B cell (primary cell): ENCODE data around the gene NETO2. TPM values are rescaled to one million over a fixed set of nuclear protein-coding genes. Genes with fewer than 3 reads are reported as not detected.
A peak's percentile ranks its signal among the peaks of the same experiment; 100 is the strongest.

ENCODE experiments used
- ATAC-seq: fragments of 200-7000 bp; cut with Tn5 transposase; one replicate; pipeline ENCODE4 v1.10.0; 2021; ENCODE audit warnings: low read depth, mild to moderate bottlenecking, moderate number of reproducible peaks, moderate library complexity
- CTCF ChIA-PET: fragments of 350-600 bp; sonication (Branson Sonifier 250); formaldehyde crosslinking; loops from one replicate; lab custom pipeline; 2021; ENCODE audit warnings: antibody characterized with exemption, inconsistent platforms; lab: Charles Lee
- POLR2A ChIA-PET: fragments of 350-600 bp; sonication (Branson Sonifier 250); formaldehyde crosslinking; loops from one replicate; lab custom pipeline; 2021; ENCODE audit warnings: antibody characterized with exemption; lab: Charles Lee
- DNase-seq: peaks from one replicate; pipeline ENCODE4 v3.0.0; 2013
- H2AFZ ChIP-seq: 2 replicates; pipeline ENCODE4 v1.6.1; 2012; ENCODE audit warnings: mild to moderate bottlenecking, low read depth, low read length; ENCODE audit not compliant: insufficient read depth, poor library complexity, severe bottlenecking
- H3K27ac ChIP-seq, 2 donors: 1 replicate in 1 of 2; 2 replicates in 1 of 2; pipeline ENCODE4 v1.5.1; 2012 to 2013; ENCODE audit warnings: low read length in 2 of 2, mild to moderate bottlenecking in 2 of 2, moderate library complexity in 1 of 2
- H3K27me3 ChIP-seq, 4 experiments: fragments of 200-600 bp in 1 of 4; sonication (generic) in 1 of 4; replicated peaks in 1 of 4; 1 replicate in 2 of 4; 2 replicates in 2 of 4; pipeline versions ENCODE4 v1.6.1 to v1.7.0; 2013 to 2016; ENCODE audit warnings: low read length in 3 of 4, mild to moderate bottlenecking in 2 of 4, mixed read lengths in 1 of 4, moderate library complexity in 1 of 4; ENCODE audit not compliant: insufficient read depth in 4 of 4, control insufficient read depth in 3 of 4; ENCODE audit errors: control extremely low read depth in 1 of 4
- H3K36me3 ChIP-seq, 2 experiments: replicated peaks in 1 of 2; 1 replicate in 1 of 2; 2 replicates in 1 of 2; pipeline versions ENCODE4 v1.6.1 to v1.7.1; 2013; ENCODE audit warnings: low read length in 1 of 2; ENCODE audit not compliant: insufficient read depth in 2 of 2, control insufficient read depth in 1 of 2; ENCODE audit errors: control extremely low read depth in 1 of 2, extremely low read depth in 1 of 2
- H3K4me1 ChIP-seq, 2 donors: fragments of 200-600 bp in 1 of 2; sonication (generic) in 1 of 2; 1 replicate in 1 of 2; 2 replicates in 1 of 2; pipeline versions ENCODE4 v1.5.1 to v1.6.1; 2013 to 2017; ENCODE audit warnings: low read length in 2 of 2; ENCODE audit not compliant: control insufficient read depth in 2 of 2, insufficient read depth in 2 of 2
- H3K4me2 ChIP-seq: replicated peaks from 2 replicates; pipeline ENCODE3; 2012; ENCODE audit warnings: mild to moderate bottlenecking, low read depth, low read length; ENCODE audit not compliant: poor library complexity, severe bottlenecking
- H3K4me3 ChIP-seq, 5 experiments: fragments of 200-600 bp in 1 of 5; sonication (generic) in 1 of 5; 1 replicate in 3 of 5; 2 replicates in 2 of 5; pipeline versions ENCODE4 v1.5.1 to v1.7.0; 2011 to 2016; ENCODE audit warnings: low read length in 4 of 5, mild to moderate bottlenecking in 4 of 5, low read depth in 2 of 5, control low read depth in 1 of 5, moderate library complexity in 1 of 5; ENCODE audit not compliant: insufficient read depth in 1 of 5; ENCODE audit errors: control extremely low read depth in 1 of 5, extremely low read depth in 1 of 5
- H3K79me2 ChIP-seq: fragments of 200-600 bp; sonication (generic); one replicate; pipeline ENCODE4 v1.6.0; 2016; ENCODE audit warnings: low read length; ENCODE audit not compliant: control insufficient read depth, insufficient read depth
- H3K9ac ChIP-seq: fragments of 200-600 bp; sonication (generic); 2 replicates; pipeline ENCODE4 v1.6.1; 2017; ENCODE audit warnings: mild to moderate bottlenecking, low read length, moderate library complexity
- H3K9me3 ChIP-seq, 3 donors: one replicate each; pipeline versions ENCODE4 v1.6.1 to v1.7.1; 2013; ENCODE audit warnings: low read length in 2 of 3; ENCODE audit not compliant: control insufficient read depth in 2 of 3, insufficient read depth in 1 of 3; ENCODE audit errors: control extremely low read depth in 1 of 3
- H4K20me1 ChIP-seq: 2 replicates; pipeline ENCODE4 v1.6.0; 2012; ENCODE audit warnings: mild to moderate bottlenecking, low read length; ENCODE audit not compliant: insufficient read depth, control insufficient read depth, poor library complexity, severe bottlenecking
- H3K27ac Mint-ChIP-seq: one replicate; pipeline ENCODE4 v1.8.0; 2021; ENCODE audit warnings: mixed read lengths
- H3K27me3 Mint-ChIP-seq: one replicate; pipeline ENCODE4 v1.8.0; 2021; ENCODE audit warnings: mixed read lengths
- H3K4me1 Mint-ChIP-seq: one replicate; pipeline ENCODE4 v1.8.0; 2021; ENCODE audit warnings: mixed read lengths
- H3K4me3 Mint-ChIP-seq: one replicate; pipeline ENCODE4 v1.8.0; 2021; ENCODE audit warnings: mixed read lengths
- H3K9me3 Mint-ChIP-seq: one replicate; pipeline ENCODE4 v1.8.0; 2022; ENCODE audit warnings: mixed read lengths; ENCODE audit not compliant: insufficient read depth
- EZH2 ChIP-seq: IDR thresholded peaks from 2 replicates; pipeline ENCODE4 v1.6.1; 2012; ENCODE audit warnings: borderline replicate concordance, low read depth, mild to moderate bottlenecking, moderate library complexity, low read length; ENCODE audit not compliant: insufficient read depth, poor library complexity, severe bottlenecking
- WGBS: methylation state at CpG from one replicate; pipeline ENCODE4 v1.1.5; 2013; ENCODE audit warnings: missing lambda C conversion rate; ENCODE audit not compliant: insufficient coverage; 5-methylcytosine and 5-hydroxymethylcytosine counted together
- intact Hi-C: fragments of 100-400 bp; cut with micrococcal nuclease; formaldehyde crosslinking; loops from one replicate; pipeline ENCODE4 v1.10.0; 2022
- polyA plus RNA-seq: library from polyadenylated mRNA; depleted of rRNA; stranded (reverse); fragments of >200 nt; gene quantifications from 2 replicates; pipeline ENCODE4 v1.2.3, GENCODE V29; 2012
- total RNA-seq, 2 donors: library from RNA; stranded (reverse); fragments of 120-200 nt in 1 of 2; gene quantifications; 1 replicate in 1 of 2; 2 replicates in 1 of 2; pipeline versions ENCODE4 v1.2.3 to v1.2.4, GENCODE V29; 2013 to 2022
- TF ChIP-seq, protein P1 (sequence below): fragments of 200-600 bp; IDR thresholded peaks from one replicate; pipeline ENCODE4 v1.8.0; 2022; ENCODE audit warnings: antibody characterized with exemption, mild to moderate bottlenecking

The NETO2 gene
- total and polyA plus RNA-seq, 2 donors (not counting 1 experiment from before 2014, with no cell fraction given): 1.9 to 4.2 TPM

DNA sequence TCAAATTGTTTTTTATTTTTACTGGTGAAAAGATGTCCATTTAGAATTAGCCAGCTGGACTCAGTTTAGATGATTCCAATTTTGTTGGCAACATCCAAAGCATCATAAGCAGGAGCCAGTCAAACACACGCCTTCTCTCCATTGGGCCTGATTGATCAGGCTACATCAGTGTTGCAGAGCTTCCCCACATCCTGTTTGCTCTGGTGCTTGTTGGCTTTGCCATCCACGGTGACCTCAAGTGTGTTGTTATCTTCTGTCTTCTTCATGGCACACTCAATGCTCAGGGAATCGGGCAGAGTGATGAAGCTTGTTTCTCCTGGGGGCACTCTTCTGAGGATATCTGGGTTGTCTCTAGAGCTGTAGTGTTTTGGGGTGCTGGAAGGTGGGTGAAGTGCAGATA is 6.3 kb upstream of the NETO2 start:
- H3K4me3 Mint-ChIP-seq: no peak overlapping the region
- no peak overlapping the region for H3K27ac Mint-ChIP-seq
- CTCF ChIA-PET: interaction anchor here (0.6 to 2.1 kb wide), 3 partner anchors 8 to 312 kb away, joined by 3 to 8 read pairs (median 6); no protein-coding TSS in a partner anchor
- no peak overlapping the region for H3K4me2 ChIP-seq
- peaks cover 0 to 8% (median 4%) of the 10 kb centered on the region in 3 donors for H3K9me3 ChIP-seq
- intact Hi-C loops: no loop called here
- WGBS: 96% methylated on average over 2 of the region's 3 CpGs
- POLR2A ChIA-PET: no interaction called here
- H3K9ac ChIP-seq: no peak overlapping the region
- H3K27me3 Mint-ChIP-seq: no peaks in the 10 kb centered on the region
- no peaks in the 10 kb centered on the region for H4K20me1 ChIP-seq
- no peaks in the 10 kb centered on the region for H3K79me2 ChIP-seq
- no peak overlapping the region for H3K27ac ChIP-seq
- H3K36me3 ChIP-seq: peaks cover 0 to 10% of the 10 kb centered on the region in 2 experiments
- H3K4me1 ChIP-seq: no peaks in the 10 kb centered on the region
- no peak for DNase-seq
- no peak overlapping the region for H2AFZ ChIP-seq
- no peak for ATAC-seq
- no peaks in the 10 kb centered on the region for H3K4me1 Mint-ChIP-seq
- no peak overlapping the region for H3K4me3 ChIP-seq
- H3K9me3 Mint-ChIP-seq: peaks cover 2% of the 10 kb centered on the region
- TF ChIP-seq EZH2: no peak
- TF ChIP-seq, protein P1, sequence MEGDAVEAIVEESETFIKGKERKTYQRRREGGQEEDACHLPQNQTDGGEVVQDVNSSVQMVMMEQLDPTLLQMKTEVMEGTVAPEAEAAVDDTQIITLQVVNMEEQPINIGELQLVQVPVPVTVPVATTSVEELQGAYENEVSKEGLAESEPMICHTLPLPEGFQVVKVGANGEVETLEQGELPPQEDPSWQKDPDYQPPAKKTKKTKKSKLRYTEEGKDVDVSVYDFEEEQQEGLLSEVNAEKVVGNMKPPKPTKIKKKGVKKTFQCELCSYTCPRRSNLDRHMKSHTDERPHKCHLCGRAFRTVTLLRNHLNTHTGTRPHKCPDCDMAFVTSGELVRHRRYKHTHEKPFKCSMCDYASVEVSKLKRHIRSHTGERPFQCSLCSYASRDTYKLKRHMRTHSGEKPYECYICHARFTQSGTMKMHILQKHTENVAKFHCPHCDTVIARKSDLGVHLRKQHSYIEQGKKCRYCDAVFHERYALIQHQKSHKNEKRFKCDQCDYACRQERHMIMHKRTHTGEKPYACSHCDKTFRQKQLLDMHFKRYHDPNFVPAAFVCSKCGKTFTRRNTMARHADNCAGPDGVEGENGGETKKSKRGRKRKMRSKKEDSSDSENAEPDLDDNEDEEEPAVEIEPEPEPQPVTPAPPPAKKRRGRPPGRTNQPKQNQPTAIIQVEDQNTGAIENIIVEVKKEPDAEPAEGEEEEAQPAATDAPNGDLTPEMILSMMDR: no peak
- H3K27me3 ChIP-seq: no peaks in the 10 kb centered on the region

DNA sequence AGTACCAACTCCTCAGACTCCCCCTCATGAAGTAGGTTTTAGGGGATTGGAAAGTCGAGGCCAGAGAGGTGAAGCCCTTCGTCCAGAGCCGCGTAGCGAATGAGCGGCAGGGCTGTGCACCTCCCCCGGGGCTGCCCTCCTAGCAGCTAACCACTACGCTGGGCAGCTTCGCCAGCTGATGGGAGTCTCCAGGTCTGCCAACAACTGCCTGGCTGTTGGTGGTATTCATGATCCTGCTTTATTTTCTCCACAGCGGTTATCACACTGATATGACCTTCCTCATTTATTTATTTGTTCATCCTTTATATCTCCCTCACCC is 773 bp upstream of the NETO2 start:
- DNase-seq (no peak), ATAC-seq (no peak)
- Histone ChIP-seq H3K9me3 (peaks cover 0 to 5% (median 0%) of the 10 kb centered on the region in 3 donors), H3K4me1 (peaks cover 9 to 16% of the 10 kb centered on the region in 2 donors), H3K4me3 (peak overlapping the region in 4 of 5 experiments; percentile 36 to 62 (median 58)), H3K79me2 (no peaks in the 10 kb centered on the region), H2AFZ (peak overlapping the region; percentile 80), H3K27me3 (peaks cover 0 to 9% (median 0%) of the 10 kb centered on the region in 4 experiments), H3K36me3 (no peaks in the 10 kb centered on the region), H3K9ac (peak overlapping the region; percentile 53), H3K4me2 (peak overlapping the region; percentile 93), H3K27ac (no peak overlapping the region), H4K20me1 (no peaks in the 10 kb centered on the region)
- 18% methylated on average over 9 of the region's 10 CpGs for WGBS
- ChIA-PET CTCF (interaction anchor here (0.6 to 6.2 kb wide), 15 partner anchors 18 to 1020 kb away, joined by 3 to 60 read pairs (median 4); partner anchors contain the start of gene ABCC12), POLR2A (no interaction called here)
- Mint-ChIP-seq H3K27ac (peak overlapping the region; percentile 84), H3K27me3 (no peaks in the 10 kb centered on the region), H3K9me3 (no peaks in the 10 kb centered on the region), H3K4me3 (peak overlapping the region; percentile 87), H3K4me1 (peaks cover 19% of the 10 kb centered on the region)
- no peak for TF ChIP-seq EZH2
- TF ChIP-seq, protein P1: no peak
- intact Hi-C loops: loop anchor here (5.0 to 10.0 kb wide), 5 partner anchors 118 to 1478 kb away; partner anchors contain the start of gene LONP2
